ENCODE data around the gene TBCC. TPM values are rescaled to one million over a fixed set of nuclear protein-coding genes. Genes with fewer than 3 reads are reported as not detected.
"Not testable (repeated sequence)": the region's sequence is repeated elsewhere in the genome, so short reads cannot be mapped to it uniquely, and the experiment has no call there.

TBCC gene
- total RNA-seq, 1 experiment from 2014 or later, result 57.7 TPM

GRCh38 chr6:42774821-42775487, 29.1 kb upstream of the TBCC start:
- DNase-seq (ENCODE audit: low spot score); in situ Hi-C loops (cut with HindIII; ENCODE audit: low sequenced_read_pairs): not testable (repeated sequence)

- in situ Hi-C loops (cut with HindIII; ENCODE audit: low sequenced_read_pairs), result no loop called here
- no peak for DNase-seq (ENCODE audit: low spot score)
Measured at GRCh38 chr6:42774201-42774600, 28.3 kb upstream of the TBCC start.

GRCh38 chr6:42771741-42772100, 25.8 kb upstream of the TBCC start:
- DNase-seq (ENCODE audit: low spot score), result no peak
- in situ Hi-C loops (cut with HindIII; ENCODE audit: low sequenced_read_pairs), result no loop called here

GRCh38 chr6:42769836-42770235, 23.9 kb upstream of the TBCC start:
- in situ Hi-C loops (cut with HindIII; ENCODE audit: low sequenced_read_pairs), result loop anchor here (5.0 kb wide), 1 partner anchor 52 kb away; no protein-coding TSS in a partner anchor
- no peak for DNase-seq (ENCODE audit: low spot score)

- no peak for DNase-seq (ENCODE audit: low spot score)
- in situ Hi-C loops (cut with HindIII; ENCODE audit: low sequenced_read_pairs), result loop anchor here (5.0 kb wide), 1 partner anchor 53 kb away; no protein-coding TSS in a partner anchor
Measured at GRCh38 chr6:42769051-42769450, 23.1 kb upstream of the TBCC start.

- DNase-seq (ENCODE audit: low spot score), result no peak
Measured at GRCh38 chr6:42766163-42766670, 20.3 kb upstream of the TBCC start.

GRCh38 chr6:42764911-42765648, 19.2 kb upstream of the TBCC start:
- in situ Hi-C loops (cut with HindIII; ENCODE audit: low sequenced_read_pairs), result loop anchor here (5.0 kb wide), 1 partner anchor 57 kb away; no protein-coding TSS in a partner anchor
- no peak for DNase-seq (ENCODE audit: low spot score)

More at GRCh38 chr6:42766163-42766670, 20.3 kb upstream of the TBCC start:
- in situ Hi-C loops (cut with HindIII; ENCODE audit: low sequenced_read_pairs), result loop anchor here (5.0 kb wide), 1 partner anchor 56 kb away; no protein-coding TSS in a partner anchor

GRCh38 chr6:42762950-42763349, 17.0 kb upstream of the TBCC start:
- in situ Hi-C loops (cut with HindIII; ENCODE audit: low sequenced_read_pairs), result no loop called here
- no peak for DNase-seq (ENCODE audit: low spot score)

- in situ Hi-C loops (cut with HindIII; ENCODE audit: low sequenced_read_pairs), result no loop called here
- DNase-seq (ENCODE audit: low spot score), result no peak
Measured at GRCh38 chr6:42762426-42762859, 16.5 kb upstream of the TBCC start.

GRCh38 chr6:42761287-42762067, 15.6 kb upstream of the TBCC start:
- in situ Hi-C loops (cut with HindIII; ENCODE audit: low sequenced_read_pairs), result no loop called here
- no peak for DNase-seq (ENCODE audit: low spot score)

- DNase-seq (ENCODE audit: low spot score), result no peak
- in situ Hi-C loops (cut with HindIII; ENCODE audit: low sequenced_read_pairs), result no loop called here
Measured at GRCh38 chr6:42758756-42759430, 13.0 kb upstream of the TBCC start.

- in situ Hi-C loops (cut with HindIII; ENCODE audit: low sequenced_read_pairs), result no loop called here
- peak; percentile 58 for DNase-seq (ENCODE audit: low spot score)
Measured at GRCh38 chr6:42756722-42757121, 10.8 kb upstream of the TBCC start.

- in situ Hi-C loops (cut with HindIII; ENCODE audit: low sequenced_read_pairs), result no loop called here
- no peak for DNase-seq (ENCODE audit: low spot score)
Measured at GRCh38 chr6:42754759-42755158, 8.9 kb upstream of the TBCC start.

- DNase-seq (ENCODE audit: low spot score), result no peak
- in situ Hi-C loops (cut with HindIII; ENCODE audit: low sequenced_read_pairs), result no loop called here
Measured at GRCh38 chr6:42751055-42751454, 5.2 kb upstream of the TBCC start.

- in situ Hi-C loops (cut with HindIII; ENCODE audit: low sequenced_read_pairs), result no loop called here
Measured at GRCh38 chr6:42748203-42748898, 2.4 kb upstream of the TBCC start.

GRCh38 chr6:42746463-42747391, 824 bp upstream of the TBCC start:
- DNase-seq (ENCODE audit: low spot score), result peak; percentile 88
- in situ Hi-C loops (cut with HindIII; ENCODE audit: low sequenced_read_pairs), result no loop called here

More at GRCh38 chr6:42748203-42748898, 2.4 kb upstream of the TBCC start:
- peak; percentile 40 for DNase-seq (ENCODE audit: low spot score)

- in situ Hi-C loops (cut with HindIII; ENCODE audit: low sequenced_read_pairs), result no loop called here
- peak; percentile 21 for DNase-seq (ENCODE audit: low spot score)
Measured at GRCh38 chr6:42745083-42745639, 742 bp downstream of the TBCC start.
